Epithelial cell of proximal tubule (primary cell): ENCODE results near the gene HLA-DQA1. TPM values are rescaled to one million over a fixed set of nuclear protein-coding genes. Genes with fewer than 3 reads are reported as not detected.
"Not testable (repeated sequence)": the region's sequence is repeated elsewhere in the genome, so short reads cannot be mapped to it uniquely, and the experiment has no call there.

ENCODE experiments used
- DNase-seq: peaks from one replicate; pipeline ENCODE4 v3.0.0-alpha.2; 2011; ENCODE audit warnings: low read depth
- H3K4me3 ChIP-seq: 2 replicates; pipeline ENCODE4 v1.5.1; 2011; ENCODE audit warnings: low read depth, mild to moderate bottlenecking, low read length
- total RNA-seq: library from RNA; depleted of rRNA; stranded (reverse); fragments of >200 nt; gene quantifications from 2 replicates; pipeline ENCODE4 v1.2.3, GENCODE V29; 2015
- TF ChIP-seq, protein P1 (sequence below): conservative IDR thresholded peaks from 2 replicates; pipeline ENCODE4 v1.5.1; 2012; ENCODE audit warnings: low read depth, mild to moderate bottlenecking, low read length

HLA-DQA1 gene
- total RNA-seq, 1 donor from 2014 or later, result not detected

- DNase-seq, result no peak
- H3K4me3 ChIP-seq, result no peak overlapping the region
- TF ChIP-seq, protein P1, sequence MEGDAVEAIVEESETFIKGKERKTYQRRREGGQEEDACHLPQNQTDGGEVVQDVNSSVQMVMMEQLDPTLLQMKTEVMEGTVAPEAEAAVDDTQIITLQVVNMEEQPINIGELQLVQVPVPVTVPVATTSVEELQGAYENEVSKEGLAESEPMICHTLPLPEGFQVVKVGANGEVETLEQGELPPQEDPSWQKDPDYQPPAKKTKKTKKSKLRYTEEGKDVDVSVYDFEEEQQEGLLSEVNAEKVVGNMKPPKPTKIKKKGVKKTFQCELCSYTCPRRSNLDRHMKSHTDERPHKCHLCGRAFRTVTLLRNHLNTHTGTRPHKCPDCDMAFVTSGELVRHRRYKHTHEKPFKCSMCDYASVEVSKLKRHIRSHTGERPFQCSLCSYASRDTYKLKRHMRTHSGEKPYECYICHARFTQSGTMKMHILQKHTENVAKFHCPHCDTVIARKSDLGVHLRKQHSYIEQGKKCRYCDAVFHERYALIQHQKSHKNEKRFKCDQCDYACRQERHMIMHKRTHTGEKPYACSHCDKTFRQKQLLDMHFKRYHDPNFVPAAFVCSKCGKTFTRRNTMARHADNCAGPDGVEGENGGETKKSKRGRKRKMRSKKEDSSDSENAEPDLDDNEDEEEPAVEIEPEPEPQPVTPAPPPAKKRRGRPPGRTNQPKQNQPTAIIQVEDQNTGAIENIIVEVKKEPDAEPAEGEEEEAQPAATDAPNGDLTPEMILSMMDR, result no peak
Observed at GRCh38 chr6:32621372-32621771, 15.8 kb upstream of the HLA-DQA1 start.

DNA sequence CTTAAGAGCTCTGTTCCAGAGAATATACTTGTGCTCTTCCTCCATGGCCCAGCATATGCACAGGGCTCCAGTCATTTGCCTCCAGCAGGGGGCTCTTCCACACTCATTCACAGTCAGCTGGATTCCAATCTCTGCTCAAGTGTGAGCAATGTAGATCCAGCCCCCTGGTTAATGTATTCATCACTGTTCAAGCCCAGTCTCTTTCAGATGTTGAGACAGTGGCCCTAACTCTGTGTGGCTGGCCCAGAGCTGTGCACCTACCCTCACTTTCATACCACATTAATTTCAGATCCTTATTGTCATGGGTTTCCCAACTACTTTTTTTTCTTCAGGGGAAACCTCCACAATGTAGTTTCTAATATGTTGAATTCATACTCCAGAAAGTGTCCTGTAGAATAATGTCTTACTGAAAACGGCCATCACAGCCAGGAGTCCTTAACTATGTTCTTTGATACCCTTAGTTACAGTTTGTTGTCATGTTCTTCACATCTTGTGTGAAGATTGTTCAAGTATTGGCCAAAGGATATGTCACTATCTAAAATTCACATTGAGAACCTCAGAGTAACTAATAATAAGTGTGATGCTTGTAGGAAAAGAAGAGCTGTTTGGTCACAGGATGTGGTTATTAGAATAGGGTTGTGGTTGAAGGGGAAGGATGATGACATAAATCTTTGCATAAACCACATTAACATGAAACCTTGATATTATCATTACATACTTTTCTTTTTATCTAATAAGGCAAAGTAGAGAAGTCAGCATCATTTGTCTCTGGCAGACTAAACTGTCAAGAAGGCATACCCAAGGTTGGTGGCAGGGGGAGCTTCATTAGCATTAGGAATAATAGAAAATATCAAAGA, 14.4 kb upstream of the HLA-DQA1 start:
- TF ChIP-seq, protein P1, result peak; percentile 66
- DNase-seq, result no peak

GRCh38 chr6:32623693-32624092, 13.5 kb upstream of the HLA-DQA1 start:
- no peak for DNase-seq
- TF ChIP-seq, protein P1, result no peak
- no peak overlapping the region for H3K4me3 ChIP-seq

More for the DNA sequence above, 14.4 kb upstream of the HLA-DQA1 start:
- H3K4me3 ChIP-seq, result no peak overlapping the region

- TF ChIP-seq, protein P1, result no peak
- H3K4me3 ChIP-seq, result no peak overlapping the region
- DNase-seq, result no peak
Observed at GRCh38 chr6:32624565-32624964, 12.6 kb upstream of the HLA-DQA1 start.

DNA sequence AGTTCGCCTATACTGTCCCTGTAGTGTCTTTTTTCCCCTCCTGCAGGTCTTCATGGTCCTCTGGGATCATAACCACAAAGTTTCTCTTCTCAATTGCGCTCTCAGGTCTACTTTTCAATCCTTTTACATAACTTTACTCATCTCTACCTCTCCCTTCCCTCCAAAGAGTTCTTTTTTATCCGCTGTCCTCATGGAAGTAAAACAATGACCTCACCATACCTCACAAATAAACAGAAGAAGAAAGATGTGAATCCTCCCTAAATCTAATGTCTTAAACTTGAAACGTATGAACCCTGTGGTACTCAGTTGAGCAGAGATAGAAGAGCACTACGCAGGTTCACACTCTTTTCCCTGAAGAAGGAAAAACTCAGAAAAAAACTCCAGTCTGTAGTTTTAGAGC, 12.1 kb upstream of the HLA-DQA1 start:
- DNase-seq, result no peak
- H3K4me3 ChIP-seq, result no peak overlapping the region
- TF ChIP-seq, protein P1, result no peak

GRCh38 chr6:32627249-32627648, 10.0 kb upstream of the HLA-DQA1 start:
- H3K4me3 ChIP-seq, result no peak overlapping the region
- DNase-seq, result no peak
- TF ChIP-seq, protein P1, result no peak

DNA sequence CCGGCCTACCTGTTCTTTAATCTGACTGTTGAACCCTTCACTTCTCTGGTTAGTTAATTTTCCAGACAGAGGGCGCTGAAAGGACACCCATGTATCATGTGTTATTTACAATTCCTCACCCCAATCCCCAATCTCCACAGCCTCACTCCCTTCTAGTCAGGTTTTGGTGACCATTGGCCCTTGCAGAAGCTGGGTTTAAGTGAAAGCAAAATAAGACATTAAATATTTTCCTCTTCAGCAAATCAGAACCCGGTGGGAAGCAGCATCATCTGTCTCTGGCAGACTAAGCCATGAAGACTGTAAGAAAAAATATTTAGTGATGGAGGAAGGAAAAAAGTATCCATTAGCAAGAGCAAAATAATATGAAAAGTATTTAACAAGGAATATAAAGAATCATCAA, 9.4 kb upstream of the HLA-DQA1 start:
- TF ChIP-seq, protein P1, result no peak
- DNase-seq, result no peak
- no peak overlapping the region for H3K4me3 ChIP-seq

DNA sequence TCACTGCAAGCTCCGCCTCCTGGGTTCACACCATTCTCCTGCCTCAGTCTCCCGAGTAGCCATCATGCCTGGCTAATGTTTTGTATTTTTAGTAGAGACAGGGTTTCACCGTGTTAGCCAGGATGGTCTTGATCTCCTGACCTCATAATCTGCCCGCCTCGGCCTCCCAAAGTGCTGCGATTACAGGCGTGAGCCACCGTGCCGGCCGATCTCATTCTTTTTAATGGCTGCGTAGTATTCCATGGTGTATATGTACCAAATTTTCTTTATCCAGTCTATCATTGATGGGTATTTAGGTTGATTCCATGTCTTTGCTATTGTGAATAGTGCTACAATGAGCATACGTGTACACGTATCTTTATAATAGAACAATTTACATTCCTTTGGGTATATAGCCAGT, 7.4 kb upstream of the HLA-DQA1 start:
- H3K4me3 ChIP-seq, DNase-seq: not testable (repeated sequence)
